Thyroid gland (tissue), 4 donors: ENCODE results near the gene SLC7A1.

Source experiments
- POLR2A ChIP-seq, 2 donors: fragments of 450-650 bp; IDR thresholded peaks; one replicate each; pipeline ENCODE4 v1.6.1; 2017; ENCODE audit warnings: antibody characterized with exemption in 2 of 2, mild to moderate bottlenecking in 2 of 2, moderate library complexity in 1 of 2
- TF ChIP-seq, protein P1 (sequence below), 6 experiments: fragments of 200-600 bp in 3 of 6; fragments of 450-650 bp in 3 of 6; sonication (generic) in 3 of 6; IDR thresholded peaks; one replicate each; pipeline ENCODE4 v1.5.1; 2016 to 2019; ENCODE audit warnings: antibody characterized with exemption in 6 of 6, mild to moderate bottlenecking in 2 of 6, inconsistent platforms in 1 of 6, moderate library complexity in 1 of 6

- no peak for TF ChIP-seq POLR2A (IDR thresholded peaks at IDR 0.05)
- TF ChIP-seq, protein P1, sequence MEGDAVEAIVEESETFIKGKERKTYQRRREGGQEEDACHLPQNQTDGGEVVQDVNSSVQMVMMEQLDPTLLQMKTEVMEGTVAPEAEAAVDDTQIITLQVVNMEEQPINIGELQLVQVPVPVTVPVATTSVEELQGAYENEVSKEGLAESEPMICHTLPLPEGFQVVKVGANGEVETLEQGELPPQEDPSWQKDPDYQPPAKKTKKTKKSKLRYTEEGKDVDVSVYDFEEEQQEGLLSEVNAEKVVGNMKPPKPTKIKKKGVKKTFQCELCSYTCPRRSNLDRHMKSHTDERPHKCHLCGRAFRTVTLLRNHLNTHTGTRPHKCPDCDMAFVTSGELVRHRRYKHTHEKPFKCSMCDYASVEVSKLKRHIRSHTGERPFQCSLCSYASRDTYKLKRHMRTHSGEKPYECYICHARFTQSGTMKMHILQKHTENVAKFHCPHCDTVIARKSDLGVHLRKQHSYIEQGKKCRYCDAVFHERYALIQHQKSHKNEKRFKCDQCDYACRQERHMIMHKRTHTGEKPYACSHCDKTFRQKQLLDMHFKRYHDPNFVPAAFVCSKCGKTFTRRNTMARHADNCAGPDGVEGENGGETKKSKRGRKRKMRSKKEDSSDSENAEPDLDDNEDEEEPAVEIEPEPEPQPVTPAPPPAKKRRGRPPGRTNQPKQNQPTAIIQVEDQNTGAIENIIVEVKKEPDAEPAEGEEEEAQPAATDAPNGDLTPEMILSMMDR (IDR thresholded peaks at IDR 0.05), result no peak
Measured at GRCh38 chr13:29515372-29515771, 80.1 kb downstream of the SLC7A1 start.
